Measurements from ENCODE around the gene EVPL.

DNA sequence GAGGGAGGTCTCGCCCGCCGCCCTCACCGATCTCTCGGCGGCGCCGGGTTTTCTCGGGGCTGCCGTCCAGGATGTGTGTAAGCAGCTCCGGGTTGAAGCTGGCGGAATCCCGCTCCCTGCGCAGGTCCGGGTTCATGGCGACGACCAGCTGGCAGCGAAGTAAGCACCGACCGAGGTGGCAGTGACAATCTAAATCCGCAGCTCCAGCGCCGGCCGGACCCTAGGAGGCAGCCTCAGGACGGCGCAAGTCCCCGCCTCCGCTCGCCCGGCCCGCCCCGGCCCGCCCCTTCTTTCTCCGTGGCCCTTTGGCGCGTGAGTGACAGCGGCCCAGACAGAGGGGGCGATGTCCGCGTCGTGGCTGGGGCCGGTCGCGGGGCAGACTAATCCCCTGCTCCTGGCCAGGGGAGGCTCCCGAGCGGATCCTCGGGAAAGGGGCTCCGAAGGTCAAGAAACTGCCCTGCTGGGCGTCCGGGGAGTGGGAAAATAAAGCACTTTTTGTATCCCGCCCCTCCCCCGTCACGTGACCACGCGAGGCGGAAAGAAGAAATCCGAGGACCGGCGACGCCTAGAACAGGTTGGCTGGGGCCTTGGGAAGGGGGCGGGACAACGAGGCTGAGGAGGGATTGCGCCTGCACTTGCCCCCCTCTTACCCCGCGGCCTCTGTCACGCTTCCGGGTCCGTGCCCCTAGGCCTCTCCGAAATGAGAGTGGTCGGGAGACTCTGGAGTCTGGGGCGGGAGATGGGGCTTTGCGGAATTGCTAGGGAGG lies 48.0 kb downstream of the EVPL start, which contains the start of the genes ACOX1 and TEN1:
- TF ChIP-seq, protein P1, sequence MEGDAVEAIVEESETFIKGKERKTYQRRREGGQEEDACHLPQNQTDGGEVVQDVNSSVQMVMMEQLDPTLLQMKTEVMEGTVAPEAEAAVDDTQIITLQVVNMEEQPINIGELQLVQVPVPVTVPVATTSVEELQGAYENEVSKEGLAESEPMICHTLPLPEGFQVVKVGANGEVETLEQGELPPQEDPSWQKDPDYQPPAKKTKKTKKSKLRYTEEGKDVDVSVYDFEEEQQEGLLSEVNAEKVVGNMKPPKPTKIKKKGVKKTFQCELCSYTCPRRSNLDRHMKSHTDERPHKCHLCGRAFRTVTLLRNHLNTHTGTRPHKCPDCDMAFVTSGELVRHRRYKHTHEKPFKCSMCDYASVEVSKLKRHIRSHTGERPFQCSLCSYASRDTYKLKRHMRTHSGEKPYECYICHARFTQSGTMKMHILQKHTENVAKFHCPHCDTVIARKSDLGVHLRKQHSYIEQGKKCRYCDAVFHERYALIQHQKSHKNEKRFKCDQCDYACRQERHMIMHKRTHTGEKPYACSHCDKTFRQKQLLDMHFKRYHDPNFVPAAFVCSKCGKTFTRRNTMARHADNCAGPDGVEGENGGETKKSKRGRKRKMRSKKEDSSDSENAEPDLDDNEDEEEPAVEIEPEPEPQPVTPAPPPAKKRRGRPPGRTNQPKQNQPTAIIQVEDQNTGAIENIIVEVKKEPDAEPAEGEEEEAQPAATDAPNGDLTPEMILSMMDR (conservative IDR thresholded peaks at IDR 0.05; ENCODE audit: low read length) = peak; percentile 35
- TF ChIP-seq EZH2phosphoT487 (IDR thresholded peaks at IDR 0.05; ENCODE audit: borderline replicate concordance) = no peak
